Fibroblast of lung (primary cell): ENCODE results near the gene PREP. TPM values are rescaled to one million over a fixed set of nuclear protein-coding genes. Genes with fewer than 3 reads are reported as not detected.

Source experiments
- DNase-seq, 2 donors: peaks; one replicate each; pipeline versions ENCODE4 v3.0.0 to v3.0.0-alpha.2; 2010; ENCODE audit warnings: low read depth in 2 of 2
- H2AFZ ChIP-seq: 2 replicates; pipeline ENCODE4 v1.5.1; 2012; ENCODE audit warnings: low read length, control low read depth, inconsistent platforms
- H3K27ac ChIP-seq: 2 replicates; pipeline ENCODE4 v1.5.1; 2011; ENCODE audit warnings: low read length, control low read depth; ENCODE audit not compliant: insufficient read depth
- H3K27me3 ChIP-seq: 2 replicates; pipeline ENCODE4 v1.5.1; 2011; ENCODE audit warnings: mild to moderate bottlenecking, low read length; ENCODE audit not compliant: control insufficient read depth, insufficient read depth
- H3K36me3 ChIP-seq: 2 replicates; pipeline ENCODE4 v1.5.1; 2011; ENCODE audit warnings: low read length; ENCODE audit not compliant: control insufficient read depth, insufficient read depth
- H3K4me1 ChIP-seq: 2 replicates; pipeline ENCODE4 v1.5.1; 2011; ENCODE audit warnings: low read length; ENCODE audit not compliant: control insufficient read depth, insufficient read depth; ENCODE audit errors: extremely low read depth
- H3K4me2 ChIP-seq: 2 replicates; pipeline ENCODE4 v1.5.1; 2011; ENCODE audit warnings: low read length, control low read depth; ENCODE audit not compliant: insufficient read depth; ENCODE audit errors: extremely low read depth
- H3K4me3 ChIP-seq, 4 experiments: fragments of 200-600 bp in 1 of 4; sonication (generic) in 1 of 4; replicated peaks in 1 of 4; 2 replicates each; pipeline ENCODE4 v1.5.1; 2011 to 2016; ENCODE audit warnings: low read length in 4 of 4, low read depth in 3 of 4, mild to moderate bottlenecking in 3 of 4, control low read depth in 2 of 4, inconsistent platforms in 1 of 4, mixed read lengths in 1 of 4; ENCODE audit not compliant: insufficient read depth in 1 of 4; ENCODE audit errors: control extremely low read depth in 1 of 4
- H3K79me2 ChIP-seq: 2 replicates; pipeline ENCODE4 v1.5.1; 2012; ENCODE audit warnings: mild to moderate bottlenecking, low read length, inconsistent platforms; ENCODE audit not compliant: control insufficient read depth, insufficient read depth
- H3K9ac ChIP-seq: 2 replicates; pipeline ENCODE4 v1.5.1; 2011; ENCODE audit warnings: mild to moderate bottlenecking, low read length, control low read depth; ENCODE audit not compliant: insufficient read depth
- H3K9me3 ChIP-seq: 2 replicates; pipeline ENCODE4 v1.5.1; 2012; ENCODE audit warnings: low read depth, low read length; ENCODE audit not compliant: control insufficient read depth, insufficient read depth
- H4K20me1 ChIP-seq: 2 replicates; pipeline ENCODE4 v1.5.1; 2011; ENCODE audit warnings: low read length; ENCODE audit not compliant: control insufficient read depth, insufficient read depth; ENCODE audit errors: extremely low read depth
- EZH2 ChIP-seq: IDR thresholded peaks from 2 replicates; pipeline ENCODE4 v1.5.1; 2012; ENCODE audit warnings: low read length, control low read depth, mild to moderate bottlenecking; ENCODE audit errors: missing control alignments
- polyA plus RNA-seq, 2 donors: library from polyadenylated mRNA; depleted of rRNA in 1 of 2; stranded (reverse) in 1 of 2; unstranded in 1 of 2; fragments of >200 nt; gene quantifications; 2 replicates each; pipeline ENCODE4 v1.2.1, GENCODE V29; 2011 to 2012; ENCODE audit warnings: missing spikeins in 1 of 2
- total RNA-seq: library from RNA; depleted of rRNA; stranded (reverse); fragments of >200 nt; gene quantifications from 2 replicates; pipeline ENCODE4 v1.2.1, GENCODE V29; 2014
- TF ChIP-seq, protein P1 (sequence below), 2 donors: IDR thresholded peaks in 1 of 2; conservative IDR thresholded peaks in 1 of 2; 1 replicate in 1 of 2; 2 replicates in 1 of 2; pipeline ENCODE4 v1.5.1; 2011 to 2012; ENCODE audit warnings: low read length in 2 of 2, control low read depth in 1 of 2, inconsistent platforms in 1 of 2, low read depth in 1 of 2, mild to moderate bottlenecking in 1 of 2

PREP gene
- total and polyA plus RNA-seq, 2 donors (not counting 1 experiment from before 2014, with no cell fraction given), result 18.3 to 30.7 TPM

DNA sequence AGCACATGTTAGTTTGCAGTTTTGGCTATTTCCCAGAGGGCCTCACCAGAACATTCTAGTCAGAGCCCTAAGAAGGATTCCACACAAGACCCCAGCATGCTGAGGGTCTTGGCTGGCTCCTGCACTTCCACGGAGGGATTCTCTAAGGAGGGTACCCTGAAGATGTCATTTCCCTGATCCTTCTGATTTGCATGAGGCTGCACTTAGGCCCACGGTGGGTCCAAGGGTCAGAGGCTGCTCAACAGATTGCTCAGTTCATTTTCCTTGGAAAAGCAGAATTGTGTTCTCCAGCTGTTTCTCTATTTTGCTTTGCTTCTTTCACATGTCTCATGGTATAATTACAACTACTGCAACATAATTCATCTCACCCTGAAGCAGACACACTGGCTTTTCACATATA, 22.2 kb downstream of the PREP start:
- TF ChIP-seq, protein P1, sequence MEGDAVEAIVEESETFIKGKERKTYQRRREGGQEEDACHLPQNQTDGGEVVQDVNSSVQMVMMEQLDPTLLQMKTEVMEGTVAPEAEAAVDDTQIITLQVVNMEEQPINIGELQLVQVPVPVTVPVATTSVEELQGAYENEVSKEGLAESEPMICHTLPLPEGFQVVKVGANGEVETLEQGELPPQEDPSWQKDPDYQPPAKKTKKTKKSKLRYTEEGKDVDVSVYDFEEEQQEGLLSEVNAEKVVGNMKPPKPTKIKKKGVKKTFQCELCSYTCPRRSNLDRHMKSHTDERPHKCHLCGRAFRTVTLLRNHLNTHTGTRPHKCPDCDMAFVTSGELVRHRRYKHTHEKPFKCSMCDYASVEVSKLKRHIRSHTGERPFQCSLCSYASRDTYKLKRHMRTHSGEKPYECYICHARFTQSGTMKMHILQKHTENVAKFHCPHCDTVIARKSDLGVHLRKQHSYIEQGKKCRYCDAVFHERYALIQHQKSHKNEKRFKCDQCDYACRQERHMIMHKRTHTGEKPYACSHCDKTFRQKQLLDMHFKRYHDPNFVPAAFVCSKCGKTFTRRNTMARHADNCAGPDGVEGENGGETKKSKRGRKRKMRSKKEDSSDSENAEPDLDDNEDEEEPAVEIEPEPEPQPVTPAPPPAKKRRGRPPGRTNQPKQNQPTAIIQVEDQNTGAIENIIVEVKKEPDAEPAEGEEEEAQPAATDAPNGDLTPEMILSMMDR (conservative IDR thresholded peaks at IDR 0.05 in 1 of 2, IDR thresholded peaks at IDR 0.05 in 1 of 2; ENCODE audit: low read depth in 1 of 2, low read length in 2 of 2), result no peak
- no peak for TF ChIP-seq EZH2
- H3K79me2 ChIP-seq, result no peaks in the 10 kb centered on the region
- no peaks in the 10 kb centered on the region for H3K27me3 ChIP-seq
- no peak overlapping the region for H3K9ac ChIP-seq
- H4K20me1 ChIP-seq, result no peaks in the 10 kb centered on the region
- H3K27ac ChIP-seq, result no peak overlapping the region
- H3K4me3 ChIP-seq, result no peak overlapping the region
- no peak for DNase-seq
- H2AFZ ChIP-seq, result no peak overlapping the region
- no peak overlapping the region for H3K4me2 ChIP-seq
- no peaks in the 10 kb centered on the region for H3K4me1 ChIP-seq
- H3K36me3 ChIP-seq, result no peaks in the 10 kb centered on the region
- H3K9me3 ChIP-seq, result no peaks in the 10 kb centered on the region

DNA sequence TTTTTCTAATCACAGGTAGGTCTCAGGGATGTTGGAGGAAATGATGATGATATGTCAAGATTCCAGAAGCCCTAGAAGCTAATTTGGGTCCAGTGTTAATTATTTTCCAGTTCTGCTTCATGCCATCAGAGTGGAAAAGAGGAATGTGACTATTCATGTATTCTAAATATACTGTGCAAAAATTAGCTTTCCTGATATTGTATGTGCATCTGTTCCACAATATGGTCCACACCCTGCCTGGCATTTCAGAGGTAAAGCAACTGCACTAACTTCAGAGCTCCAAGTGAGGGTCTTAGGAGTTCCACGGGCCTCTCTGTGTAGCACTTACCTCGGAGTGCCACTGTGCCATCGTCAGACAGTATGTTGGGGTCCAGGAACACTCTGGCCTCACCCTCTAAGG, 27.1 kb downstream of the PREP start:
- no peaks in the 10 kb centered on the region for H3K79me2 ChIP-seq
- TF ChIP-seq EZH2, result no peak
- TF ChIP-seq, protein P1 (conservative IDR thresholded peaks at IDR 0.05 in 1 of 2, IDR thresholded peaks at IDR 0.05 in 1 of 2; ENCODE audit: low read depth in 1 of 2, low read length in 2 of 2), result no peak

DNA sequence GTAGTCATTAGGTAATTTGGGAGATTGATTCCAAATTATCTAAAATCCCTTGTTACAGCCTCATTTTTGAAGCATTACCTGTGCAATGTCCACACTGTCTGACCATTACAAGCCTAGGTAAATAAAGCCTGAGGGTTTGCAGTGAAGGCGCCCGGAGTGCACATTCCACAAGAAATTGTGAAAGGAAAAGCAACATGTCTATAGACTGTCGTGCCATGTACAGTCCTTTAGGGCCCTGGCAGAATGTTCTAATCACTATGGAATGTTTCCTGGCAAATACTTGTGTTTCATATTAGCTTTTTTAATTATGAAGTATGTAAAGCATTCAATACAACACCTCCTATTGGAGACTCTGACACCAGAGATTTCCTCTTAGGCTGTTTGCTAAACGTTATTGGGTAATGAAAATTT, 28.9 kb downstream of the PREP start:
- Histone ChIP-seq H3K4me1 (no peaks in the 10 kb centered on the region), H3K4me3 (no peak overlapping the region), H4K20me1 (no peaks in the 10 kb centered on the region), H2AFZ (no peak overlapping the region), H3K27ac (no peak overlapping the region), H3K27me3 (no peaks in the 10 kb centered on the region), H3K4me2 (no peak overlapping the region), H3K9me3 (no peaks in the 10 kb centered on the region), H3K79me2 (no peaks in the 10 kb centered on the region), H3K36me3 (no peaks in the 10 kb centered on the region), H3K9ac (no peak overlapping the region)
- peak in 1 of 2 donors; percentile 60 for DNase-seq
- TF ChIP-seq, protein P1 (conservative IDR thresholded peaks at IDR 0.05 in 1 of 2, IDR thresholded peaks at IDR 0.05 in 1 of 2; ENCODE audit: low read depth in 1 of 2, low read length in 2 of 2), result no peak
- no peak for TF ChIP-seq EZH2

More for the DNA sequence above, 27.1 kb downstream of the PREP start:
- DNase-seq, result no peak
- H4K20me1 ChIP-seq, result no peaks in the 10 kb centered on the region
- H3K27ac ChIP-seq, result no peak overlapping the region
- H3K27me3 ChIP-seq, result no peaks in the 10 kb centered on the region
- H3K4me3 ChIP-seq, result no peak overlapping the region
- H3K36me3 ChIP-seq, result no peaks in the 10 kb centered on the region
- no peak overlapping the region for H3K9ac ChIP-seq
- H3K9me3 ChIP-seq, result no peaks in the 10 kb centered on the region
- H3K4me2 ChIP-seq, result no peak overlapping the region
- no peak overlapping the region for H2AFZ ChIP-seq
- H3K4me1 ChIP-seq, result no peaks in the 10 kb centered on the region
